Testis (tissue), 5 donors: Measurements from ENCODE around the gene TRIM77. TPM values are rescaled to one million over a fixed set of nuclear protein-coding genes. Genes with fewer than 3 reads are reported as not detected.
"Not testable (repeated sequence)": the region's sequence is repeated elsewhere in the genome, so short reads cannot be mapped to it uniquely, and the experiment has no call there.

ENCODE experiments used
- DNase-seq: peaks from one replicate; pipeline ENCODE4 v3.0.0-alpha.2; 2019
- H3K27ac ChIP-seq, 2 donors: fragments of 200-600 bp; sonication (generic); one replicate each; pipeline ENCODE4 v1.5.1; 2019
- H3K27me3 ChIP-seq: fragments of 200-600 bp; sonication (generic); one replicate; pipeline ENCODE4 v1.5.1; 2019
- H3K36me3 ChIP-seq: fragments of 200-600 bp; sonication (generic); one replicate; pipeline ENCODE4 v1.5.1; 2017; ENCODE audit warnings: low read depth; ENCODE audit errors: missing control alignments
- H3K4me1 ChIP-seq: fragments of 200-600 bp; sonication (generic); one replicate; pipeline ENCODE4 v1.5.1; 2019
- H3K4me3 ChIP-seq, 2 donors: fragments of 200-600 bp; sonication (generic); one replicate each; pipeline ENCODE4 v1.5.1; 2017 to 2019
- H3K9me3 ChIP-seq: fragments of 200-600 bp; sonication (generic); one replicate; pipeline ENCODE4 v1.5.1; 2017
- POLR2A ChIP-seq: fragments of 450-650 bp; IDR thresholded peaks from one replicate; pipeline ENCODE4 v1.6.1; 2017; ENCODE audit warnings: antibody characterized with exemption, mild to moderate bottlenecking, moderate library complexity
- WGBS, 2 donors: methylation state at CpG; one replicate each; pipeline ENCODE4 v1.1.5; 2018; 5-methylcytosine and 5-hydroxymethylcytosine counted together
- intact Hi-C: fragments of 100-400 bp; cut with DNase I; formaldehyde crosslinking; loops from one replicate; pipeline ENCODE4 v1.15.1; 2023; ENCODE audit warnings: low total_unique reads
- long read RNA-seq, 2 donors: transcript quantifications; one replicate each; lab custom pipeline, GENCODE V29; 2026
- polyA plus RNA-seq: library from polyadenylated mRNA; stranded (reverse); fragments of 350-450 nt; fragmentation: Illumina TruSeq; extraction: RNeasy Lipid Tissue Mini Kit (QIAGEN cat#74804); gene quantifications from one replicate; pipeline ENCODE4 v1.2.3, GENCODE V29; 2014; ENCODE audit warnings: low read depth, low replicate concordance; ENCODE audit not compliant: insufficient read depth
- total RNA-seq, 2 donors: library from RNA; depleted of rRNA; stranded (reverse); fragments of >200 nt; gene quantifications; one replicate each; pipeline ENCODE4 v1.2.3, GENCODE V29; 2016
- TF ChIP-seq, protein P1 (sequence below), 3 experiments: fragments of 450-650 bp in 2 of 3; fragments of 200-600 bp in 1 of 3; sonication (generic) in 1 of 3; IDR thresholded peaks; one replicate each; pipeline ENCODE4 v1.5.1; 2016 to 2019; ENCODE audit warnings: antibody characterized with exemption in 3 of 3, mild to moderate bottlenecking in 2 of 3, moderate library complexity in 1 of 3

The TRIM77 gene
- under 1 TPM in 1 of 2 donors, not detected in 1; 0.19 TPM for total RNA-seq
- polyA plus RNA-seq: not detected
- long read RNA-seq, donor 1: 0 reads
- long read RNA-seq, donor 2: 0 reads

GRCh38 chr11:89709999-89710398 lies at the start of gene TRIM77:
Gene TRIM77 (plus strand): TSS chr11:89710299. CDS start chr11:89710299, 0 bp downstream.
- 97 to 98% methylated on average over 2 of the region's 2 CpGs for WGBS, 2 donors
- H3K27ac ChIP-seq, H3K4me1 ChIP-seq, H3K9me3 ChIP-seq, H3K27me3 ChIP-seq, H3K36me3 ChIP-seq, H3K4me3 ChIP-seq, intact Hi-C loops, DNase-seq: not testable (repeated sequence)

- H3K36me3 ChIP-seq: no peaks in the 10 kb centered on the region
- no peaks in the 10 kb centered on the region for H3K4me1 ChIP-seq
- H3K4me3 ChIP-seq: no peak overlapping the region
- 63 to 84% methylated on average over 3 of the region's 3 CpGs for WGBS, 2 donors
- H3K27me3 ChIP-seq: no peaks in the 10 kb centered on the region
- H3K27ac ChIP-seq: no peak overlapping the region
- intact Hi-C loops: no loop called here
- no peak for TF ChIP-seq POLR2A
- TF ChIP-seq, protein P1, sequence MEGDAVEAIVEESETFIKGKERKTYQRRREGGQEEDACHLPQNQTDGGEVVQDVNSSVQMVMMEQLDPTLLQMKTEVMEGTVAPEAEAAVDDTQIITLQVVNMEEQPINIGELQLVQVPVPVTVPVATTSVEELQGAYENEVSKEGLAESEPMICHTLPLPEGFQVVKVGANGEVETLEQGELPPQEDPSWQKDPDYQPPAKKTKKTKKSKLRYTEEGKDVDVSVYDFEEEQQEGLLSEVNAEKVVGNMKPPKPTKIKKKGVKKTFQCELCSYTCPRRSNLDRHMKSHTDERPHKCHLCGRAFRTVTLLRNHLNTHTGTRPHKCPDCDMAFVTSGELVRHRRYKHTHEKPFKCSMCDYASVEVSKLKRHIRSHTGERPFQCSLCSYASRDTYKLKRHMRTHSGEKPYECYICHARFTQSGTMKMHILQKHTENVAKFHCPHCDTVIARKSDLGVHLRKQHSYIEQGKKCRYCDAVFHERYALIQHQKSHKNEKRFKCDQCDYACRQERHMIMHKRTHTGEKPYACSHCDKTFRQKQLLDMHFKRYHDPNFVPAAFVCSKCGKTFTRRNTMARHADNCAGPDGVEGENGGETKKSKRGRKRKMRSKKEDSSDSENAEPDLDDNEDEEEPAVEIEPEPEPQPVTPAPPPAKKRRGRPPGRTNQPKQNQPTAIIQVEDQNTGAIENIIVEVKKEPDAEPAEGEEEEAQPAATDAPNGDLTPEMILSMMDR (IDR thresholded peaks at IDR 0.05): no peak
- DNase-seq: no peak
- no peaks in the 10 kb centered on the region for H3K9me3 ChIP-seq
These were observed 43.1 kb upstream of the TRIM77 start for GRCh38 chr11:89667001-89667400.

GRCh38 chr11:89668158-89668557 lies 41.9 kb upstream of the TRIM77 start:
- H3K9me3 ChIP-seq, H3K27ac ChIP-seq, H3K36me3 ChIP-seq, DNase-seq, intact Hi-C loops, H3K4me3 ChIP-seq, H3K4me1 ChIP-seq, H3K27me3 ChIP-seq: not testable (repeated sequence)
- 54 to 75% methylated on average over 6 of the region's 6 CpGs for WGBS, 2 donors

- H3K4me1 ChIP-seq, DNase-seq, H3K27ac ChIP-seq, H3K27me3 ChIP-seq, H3K4me3 ChIP-seq, H3K9me3 ChIP-seq, intact Hi-C loops, H3K36me3 ChIP-seq: not testable (repeated sequence)
These were observed 40.5 kb upstream of the TRIM77 start for GRCh38 chr11:89669586-89669985.

GRCh38 chr11:89669993-89670669 lies 40.0 kb upstream of the TRIM77 start:
- DNase-seq, H3K36me3 ChIP-seq, H3K4me3 ChIP-seq, H3K4me1 ChIP-seq, H3K27ac ChIP-seq, H3K9me3 ChIP-seq, H3K27me3 ChIP-seq, intact Hi-C loops: not testable (repeated sequence)
- WGBS, 2 donors: 82 to 90% methylated on average over 4 of the region's 4 CpGs

DNA sequence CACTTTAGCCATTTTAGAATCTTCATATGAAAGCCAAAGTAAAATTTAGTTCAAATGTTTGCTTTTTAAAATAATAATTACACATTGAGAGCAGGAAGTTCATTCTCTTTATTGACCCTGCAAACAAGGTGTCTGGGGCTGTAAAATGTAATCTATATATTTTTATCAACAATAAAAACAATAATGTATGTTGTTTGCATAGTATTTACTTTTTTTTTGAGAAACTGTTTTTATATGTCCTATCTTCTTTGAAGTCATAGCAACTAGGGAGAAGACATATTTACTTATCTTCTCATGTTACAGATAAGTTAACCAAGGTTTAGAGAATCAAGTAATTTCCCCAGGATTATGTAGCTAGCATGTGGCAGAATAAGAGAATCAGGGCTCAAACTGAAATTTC lies 37.6 kb upstream of the TRIM77 start:
- DNase-seq, H3K4me3 ChIP-seq, intact Hi-C loops, H3K9me3 ChIP-seq, H3K4me1 ChIP-seq, H3K27me3 ChIP-seq, H3K36me3 ChIP-seq, H3K27ac ChIP-seq: not testable (repeated sequence)

DNA sequence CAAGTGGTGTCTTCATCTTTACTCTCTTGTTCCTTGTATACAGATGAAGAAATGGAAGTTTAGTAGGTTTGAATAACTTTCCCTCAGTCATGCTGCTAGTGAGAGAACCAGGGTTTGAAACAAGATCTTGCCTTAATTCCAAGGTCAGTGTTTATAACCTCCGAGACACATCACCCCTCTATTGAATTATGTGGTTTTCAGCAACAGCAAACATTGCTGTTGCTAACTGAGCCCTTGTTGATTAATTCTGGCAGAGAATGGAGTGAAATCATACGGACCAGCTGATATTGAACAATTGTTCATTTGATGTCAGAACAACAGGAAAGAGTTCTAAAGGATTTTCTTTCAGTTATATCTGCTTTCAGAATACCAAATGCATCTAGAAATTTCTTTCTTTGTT lies 36.7 kb upstream of the TRIM77 start:
- H3K9me3 ChIP-seq, H3K4me1 ChIP-seq, DNase-seq, H3K27me3 ChIP-seq, H3K27ac ChIP-seq, H3K36me3 ChIP-seq, intact Hi-C loops, H3K4me3 ChIP-seq: not testable (repeated sequence)
- WGBS, 2 donors: 43 to 64% methylated on average over 2 of the region's 2 CpGs

DNA sequence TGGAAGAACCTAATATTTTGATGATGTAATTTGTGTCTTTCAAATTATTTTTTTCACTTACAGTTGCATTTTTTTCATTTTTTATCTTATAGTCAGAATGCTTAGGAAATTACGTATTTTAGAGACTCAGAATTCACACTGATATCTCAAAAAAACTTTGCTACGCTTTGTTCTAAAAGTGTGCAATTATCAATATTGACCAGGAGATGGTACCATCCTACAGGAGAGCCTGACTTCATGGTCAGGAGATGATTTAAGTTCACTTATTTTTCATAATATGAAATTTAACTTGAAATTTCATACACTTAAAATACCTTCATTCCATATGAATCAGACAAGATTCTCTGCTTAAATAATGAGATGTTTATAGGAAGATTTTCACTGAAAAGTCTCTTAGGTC lies 34.7 kb upstream of the TRIM77 start:
- TF ChIP-seq, protein P1 (IDR thresholded peaks at IDR 0.05): peak in 1 of 3 experiments; percentile 27
- H3K4me3 ChIP-seq, H3K36me3 ChIP-seq, DNase-seq, H3K4me1 ChIP-seq, H3K27me3 ChIP-seq, H3K27ac ChIP-seq, H3K9me3 ChIP-seq, intact Hi-C loops: not testable (repeated sequence)
- 38 to 48% methylated on average over 2 of the region's 2 CpGs for WGBS, 2 donors

DNA sequence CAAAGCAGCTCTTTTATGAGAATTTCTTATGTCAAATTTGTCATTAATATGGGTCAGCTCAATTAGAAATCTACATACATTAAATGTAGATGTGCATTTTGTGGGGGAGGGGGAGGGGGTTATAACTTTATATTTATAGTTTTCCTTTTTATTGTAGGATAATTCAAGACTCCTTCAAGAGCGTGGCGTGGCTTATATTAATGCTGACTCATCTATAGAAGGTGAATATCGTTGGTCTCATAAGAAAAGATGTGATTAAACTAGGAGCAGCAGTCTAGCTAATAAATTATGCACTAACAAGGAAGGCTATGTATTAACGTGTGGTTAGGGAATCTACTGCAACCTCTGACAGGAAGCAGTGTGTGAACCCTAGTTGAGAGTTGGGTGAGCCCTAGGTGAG lies 34.2 kb upstream of the TRIM77 start:
- H3K9me3 ChIP-seq, H3K27ac ChIP-seq, DNase-seq, H3K27me3 ChIP-seq, intact Hi-C loops, H3K4me3 ChIP-seq, H3K36me3 ChIP-seq, H3K4me1 ChIP-seq: not testable (repeated sequence)
- 52 to 58% methylated on average over 4 of the region's 4 CpGs for WGBS, 2 donors

- WGBS, 2 donors: 56 to 67% methylated on average over 4 of the region's 4 CpGs
- H3K27me3 ChIP-seq, H3K27ac ChIP-seq, DNase-seq, H3K4me1 ChIP-seq, H3K4me3 ChIP-seq, H3K36me3 ChIP-seq, intact Hi-C loops, H3K9me3 ChIP-seq: not testable (repeated sequence)
These were observed 3.0 kb upstream of the TRIM77 start for GRCh38 chr11:89707080-89707479.
